ENCODE measurements around the gene HSD17B7. TPM values are rescaled to one million over a fixed set of nuclear protein-coding genes. Genes with fewer than 3 reads are reported as not detected.

HSD17B7 gene
- total RNA-seq, 4 donors from 2014 or later = 6.8 to 11.3 (median 9.7) TPM

DNA sequence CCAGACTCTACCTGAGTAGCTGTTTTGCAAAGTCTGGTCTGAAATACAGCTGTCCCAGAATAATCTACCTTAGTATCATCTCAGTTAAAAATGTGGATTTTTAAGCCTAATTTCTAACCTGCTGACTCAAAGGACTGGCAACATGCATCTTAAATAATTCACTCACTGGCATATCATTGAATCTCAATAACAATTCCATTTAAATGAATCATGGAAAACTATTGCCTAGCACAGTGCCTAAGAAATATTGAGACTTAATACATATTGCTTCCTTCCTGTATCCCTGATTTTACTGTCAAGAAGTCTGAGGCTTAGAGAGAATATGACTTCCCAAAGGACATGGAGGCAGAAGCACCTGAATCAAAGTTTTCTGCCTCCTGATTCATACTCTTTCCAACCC, 67.3 kb downstream of the HSD17B7 start:
- no peak overlapping the region for H3K27ac ChIP-seq
- H3K27me3 ChIP-seq = no peaks in the 10 kb centered on the region
- H3K36me3 ChIP-seq = no peaks in the 10 kb centered on the region
- ATAC-seq = no peak
- H3K4me1 ChIP-seq = peaks cover 0 to 29% (median 0%) of the 10 kb centered on the region in 3 donors
- no peak overlapping the region for H3K4me3 ChIP-seq
- TF ChIP-seq, protein P1, sequence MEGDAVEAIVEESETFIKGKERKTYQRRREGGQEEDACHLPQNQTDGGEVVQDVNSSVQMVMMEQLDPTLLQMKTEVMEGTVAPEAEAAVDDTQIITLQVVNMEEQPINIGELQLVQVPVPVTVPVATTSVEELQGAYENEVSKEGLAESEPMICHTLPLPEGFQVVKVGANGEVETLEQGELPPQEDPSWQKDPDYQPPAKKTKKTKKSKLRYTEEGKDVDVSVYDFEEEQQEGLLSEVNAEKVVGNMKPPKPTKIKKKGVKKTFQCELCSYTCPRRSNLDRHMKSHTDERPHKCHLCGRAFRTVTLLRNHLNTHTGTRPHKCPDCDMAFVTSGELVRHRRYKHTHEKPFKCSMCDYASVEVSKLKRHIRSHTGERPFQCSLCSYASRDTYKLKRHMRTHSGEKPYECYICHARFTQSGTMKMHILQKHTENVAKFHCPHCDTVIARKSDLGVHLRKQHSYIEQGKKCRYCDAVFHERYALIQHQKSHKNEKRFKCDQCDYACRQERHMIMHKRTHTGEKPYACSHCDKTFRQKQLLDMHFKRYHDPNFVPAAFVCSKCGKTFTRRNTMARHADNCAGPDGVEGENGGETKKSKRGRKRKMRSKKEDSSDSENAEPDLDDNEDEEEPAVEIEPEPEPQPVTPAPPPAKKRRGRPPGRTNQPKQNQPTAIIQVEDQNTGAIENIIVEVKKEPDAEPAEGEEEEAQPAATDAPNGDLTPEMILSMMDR (IDR thresholded peaks at IDR 0.05) = no peak
- TF ChIP-seq EP300 (IDR thresholded peaks at IDR 0.05) (no peak), POLR2AphosphoS5 (IDR thresholded peaks at IDR 0.05) (no peak), POLR2A (IDR thresholded peaks at IDR 0.05) (no peak)
- H3K9me3 ChIP-seq = no peaks in the 10 kb centered on the region

DNA sequence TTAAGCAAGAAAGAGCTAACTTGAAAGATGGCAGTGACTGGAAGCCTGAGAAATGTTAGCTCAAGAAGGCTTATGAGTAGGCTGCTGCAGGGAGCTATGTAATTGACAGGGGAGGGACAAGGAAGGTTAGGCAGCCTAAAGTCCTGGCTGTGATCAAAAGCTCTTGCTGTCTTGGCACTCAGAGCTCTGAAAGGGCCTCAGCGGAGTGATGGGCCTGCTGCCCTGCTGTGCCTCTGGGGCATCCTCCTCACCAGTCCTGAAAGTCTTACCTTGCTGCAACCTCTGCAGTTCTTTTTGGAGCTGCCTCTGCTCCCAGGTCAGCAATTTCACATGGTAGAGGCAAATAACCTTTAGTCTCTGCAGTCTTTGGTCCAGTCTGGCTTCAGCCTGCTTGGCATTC, 68.7 kb downstream of the HSD17B7 start:
- no peak for ATAC-seq
- H3K4me3 ChIP-seq = no peak overlapping the region
- TF ChIP-seq POLR2A (IDR thresholded peaks at IDR 0.05) (no peak), POLR2AphosphoS5 (IDR thresholded peaks at IDR 0.05) (no peak), EP300 (IDR thresholded peaks at IDR 0.05) (no peak)
- TF ChIP-seq, protein P1 (IDR thresholded peaks at IDR 0.05) = no peak
- no peaks in the 10 kb centered on the region for H3K36me3 ChIP-seq
- peaks cover 0 to 29% (median 0%) of the 10 kb centered on the region in 3 donors for H3K4me1 ChIP-seq
- H3K27ac ChIP-seq = no peak overlapping the region
- no peaks in the 10 kb centered on the region for H3K9me3 ChIP-seq
- 60% methylated on average over 1 of the region's 1 CpG; no CpG with 5 or more reads in 1 of the 2 donors for WGBS, 2 donors (ENCODE audit: low coverage in 1 of 2)
- H3K27me3 ChIP-seq = no peaks in the 10 kb centered on the region

DNA sequence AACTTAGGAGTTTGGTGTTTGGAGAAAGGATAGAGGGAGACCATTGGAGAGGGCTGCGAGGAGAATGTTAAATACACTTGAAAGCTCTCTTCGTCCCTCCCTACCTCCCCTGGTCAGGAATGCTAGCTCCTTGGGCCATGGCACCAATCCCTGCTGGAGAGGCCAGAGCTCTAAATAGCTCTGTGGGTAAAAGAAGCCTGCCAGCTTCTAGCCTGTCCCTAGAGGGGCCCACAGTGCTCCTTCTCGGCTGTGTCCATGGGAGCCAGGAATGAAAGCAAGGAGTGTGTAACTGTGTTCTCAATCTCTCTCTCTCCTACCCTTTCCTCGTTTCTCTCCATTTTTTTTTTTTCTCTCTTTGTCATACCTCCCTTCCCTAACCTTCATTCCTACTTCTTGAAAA, 70.6 kb downstream of the HSD17B7 start, which contains the start of gene CCDC190:
TSS of gene CCDC190 (minus strand) at position 75 of the 400 bp plus-strand sequence. CDS start 1,529 bp downstream, outside the sequence.
- no peaks in the 10 kb centered on the region for H3K27me3 ChIP-seq
- TF ChIP-seq POLR2AphosphoS5 (IDR thresholded peaks at IDR 0.05) (no peak), POLR2A (IDR thresholded peaks at IDR 0.05) (no peak), EP300 (IDR thresholded peaks at IDR 0.05) (no peak)
- TF ChIP-seq, protein P1 (IDR thresholded peaks at IDR 0.05) = no peak
- peak; percentile 76 for ATAC-seq
- peak within 1 kb of the TSS; percentile 51 to 67 (median 56) for H3K27ac ChIP-seq
- H3K4me3 ChIP-seq = no peak within 1 kb of the TSS
- no peaks in the 10 kb centered on the region for H3K9me3 ChIP-seq
- H3K36me3 ChIP-seq = no peaks in the 10 kb centered on the region
- H3K4me1 ChIP-seq = peaks cover 0 to 28% (median 0%) of the 10 kb centered on the region in 3 donors
- WGBS, 2 donors (ENCODE audit: low coverage in 1 of 2) = 20 to 42% methylated on average over 2 to 4 of the region's 4 CpGs

DNA sequence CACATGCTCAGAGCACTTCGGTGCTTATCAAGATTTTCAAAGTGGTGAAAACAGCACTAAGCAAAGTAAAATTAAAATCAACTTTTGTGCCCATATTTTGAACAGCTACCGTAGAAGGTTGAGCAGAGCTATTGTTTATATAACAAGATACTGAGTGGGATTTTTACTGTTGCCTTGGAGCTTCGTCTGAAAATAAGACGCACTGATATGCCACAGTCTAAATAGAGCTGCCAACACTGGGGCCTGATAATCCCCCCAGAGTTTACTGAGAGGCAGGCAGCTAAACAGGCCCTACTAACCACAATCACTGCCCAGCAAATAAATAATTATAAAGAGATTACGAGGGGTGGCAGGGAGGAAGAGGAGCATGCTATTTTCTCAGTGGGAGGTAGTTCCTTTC, 71.1 kb downstream of the HSD17B7 start:
- H3K4me3 ChIP-seq = no peak overlapping the region
- peak overlapping the region; percentile 47 to 67 (median 56) for H3K27ac ChIP-seq
- no peaks in the 10 kb centered on the region for H3K36me3 ChIP-seq
- H3K27me3 ChIP-seq = no peaks in the 10 kb centered on the region
- ATAC-seq = no peak
- 30 to 75% methylated on average over 1 to 5 of the region's 5 CpGs for WGBS, 2 donors (ENCODE audit: low coverage in 1 of 2)
- H3K4me1 ChIP-seq = peaks cover 0 to 23% (median 0%) of the 10 kb centered on the region in 3 donors
- no peaks in the 10 kb centered on the region for H3K9me3 ChIP-seq
- TF ChIP-seq, protein P1 (IDR thresholded peaks at IDR 0.05) = no peak
- TF ChIP-seq POLR2AphosphoS5 (IDR thresholded peaks at IDR 0.05) (no peak), EP300 (IDR thresholded peaks at IDR 0.05) (no peak), POLR2A (IDR thresholded peaks at IDR 0.05) (no peak)

Small RNA genes within 50 kb of the gene (small RNA-seq; reads per million reads assigned to genes)
- 0 reads per million in 4 donors for gene RN7SL861P

Other genes with a start within 250 kb of the HSD17B7 start
- 100 to 1,000 TPM in 2 of 4 donors, 10 to 100 TPM in 2; 60.7 to 194 (median 102) TPM for gene UAP1, start 229.0 kb upstream of the HSD17B7 start, total RNA-seq
- gene DDR2, start 158.2 kb upstream of the HSD17B7 start, total RNA-seq = 100 to 1,000 TPM; 165 to 241 (median 199) TPM
- not detected for gene CCDC190, start 70.5 kb downstream of the HSD17B7 start, total RNA-seq

Data from gastroesophageal sphincter (tissue), 4 donors.